H1 (cell line): Measurements from ENCODE around the gene FGD5. TPM values are rescaled to one million over a fixed set of nuclear protein-coding genes. Genes with fewer than 3 reads are reported as not detected.

ENCODE experiments used
- CTCF ChIA-PET: fragments of 300-600 bp; sonication (Branson Sonifier 250); formaldehyde crosslinking; loops from one replicate; lab custom pipeline; 2021; ENCODE audit not compliant: partially characterized antibody; lab: Charles Lee
- POLR2A ChIA-PET: fragments of 300-600 bp; sonication (Branson Sonifier 250); formaldehyde crosslinking; loops from one replicate; lab custom pipeline; 2021; ENCODE audit warnings: inconsistent platforms; ENCODE audit not compliant: partially characterized antibody; lab: Charles Lee
- DNase-seq, 2 experiments: peaks; one replicate each; pipeline versions ENCODE4 v3.0.0 to v3.0.0-alpha.2; 2010 to 2022; ENCODE audit warnings: low spot score in 2 of 2, low read depth in 1 of 2, mixed read lengths in 1 of 2
- FAIRE-seq: peaks from 2 replicates; lab custom pipeline; 2011; peaks lifted over from hg19 to GRCh38; lab: Jason Lieb, UNC
- H2AFZ ChIP-seq: 2 replicates; pipeline ENCODE4 v1.8.1; 2012; ENCODE audit warnings: low read length, inconsistent platforms
- H2AK5ac ChIP-seq: 2 replicates; pipeline ENCODE4 v1.6.1; 2013; ENCODE audit warnings: low read depth, low read length
- H2BK120ac ChIP-seq: replicated peaks from 2 replicates; pipeline ENCODE3; 2013; ENCODE audit warnings: low read depth, low read length, inconsistent platforms
- H2BK12ac ChIP-seq: 2 replicates; pipeline ENCODE4 v1.6.1; 2013; ENCODE audit warnings: low read depth, low read length
- H2BK15ac ChIP-seq: 2 replicates; pipeline ENCODE4 v1.6.1; 2013; ENCODE audit warnings: low read length
- H2BK20ac ChIP-seq: 2 replicates; pipeline ENCODE4 v1.6.1; 2013; ENCODE audit warnings: low read length
- H2BK5ac ChIP-seq: 2 replicates; pipeline ENCODE4 v1.6.1; 2013; ENCODE audit warnings: low read depth, low read length
- H3K14ac ChIP-seq: 2 replicates; pipeline ENCODE4 v1.6.1; 2013; ENCODE audit warnings: inconsistent platforms; ENCODE audit not compliant: insufficient read length
- H3K18ac ChIP-seq: 2 replicates; pipeline ENCODE4 v1.6.1; 2013; ENCODE audit warnings: low read length; ENCODE audit errors: extremely low read depth
- H3K23ac ChIP-seq: 2 replicates; pipeline ENCODE4 v1.6.1; 2013; ENCODE audit warnings: inconsistent platforms; ENCODE audit not compliant: insufficient read length
- H3K23me2 ChIP-seq: 2 replicates; pipeline ENCODE4 v1.6.1; 2013; ENCODE audit warnings: low read depth, low read length
- H3K27ac ChIP-seq: 2 replicates; pipeline ENCODE4 v1.6.1; 2011; ENCODE audit warnings: low read depth, low read length, inconsistent platforms
- H3K27me3 ChIP-seq, 4 experiments: replicated peaks in 1 of 4; 1 replicate in 1 of 4; 2 replicates in 3 of 4; pipeline versions ENCODE4 v1.6.1 to v1.8.1; 2011 to 2013; ENCODE audit warnings: low read length in 3 of 4, mild to moderate bottlenecking in 3 of 4, inconsistent platforms in 2 of 4, mixed read lengths in 2 of 4, moderate library complexity in 1 of 4; ENCODE audit not compliant: control insufficient read depth in 3 of 4, insufficient read depth in 3 of 4; ENCODE audit errors: extremely low read depth in 1 of 4
- H3K36me3 ChIP-seq, 4 experiments: 2 replicates each; pipeline versions ENCODE4 v1.6.1 to v1.8.1; 2011 to 2013; ENCODE audit warnings: mild to moderate bottlenecking in 4 of 4, low read length in 3 of 4, moderate library complexity in 2 of 4, control low read depth in 1 of 4, inconsistent platforms in 1 of 4; ENCODE audit not compliant: insufficient read depth in 4 of 4, control insufficient read depth in 2 of 4
- H3K4ac ChIP-seq: replicated peaks from 2 replicates; pipeline ENCODE3; 2013; ENCODE audit warnings: low read length, low read depth, mixed read lengths, inconsistent platforms; ENCODE audit not compliant: insufficient read length
- H3K4me1 ChIP-seq, 4 experiments: replicated peaks in 1 of 4; 1 replicate in 1 of 4; 2 replicates in 3 of 4; pipeline versions ENCODE4 v1.6.1 to v1.8.1; 2011 to 2013; ENCODE audit warnings: low read length in 3 of 4, inconsistent platforms in 2 of 4, mixed read lengths in 1 of 4; ENCODE audit not compliant: insufficient read depth in 4 of 4, control insufficient read depth in 3 of 4
- H3K4me2 ChIP-seq, 2 experiments: 2 replicates each; pipeline versions ENCODE4 v1.6.1 to v1.8.1; 2011 to 2013; ENCODE audit warnings: low read depth in 2 of 2, low read length in 2 of 2, control low read depth in 1 of 2, inconsistent platforms in 1 of 2, mild to moderate bottlenecking in 1 of 2; ENCODE audit not compliant: insufficient read depth in 1 of 2
- H3K4me3 ChIP-seq, 4 experiments: fragments of 200-600, 300-600 bp in 1 of 4; sonication (generic), shearing (Covaris generic), sonication (Bioruptor Twin) in 1 of 4; 2 replicates each; pipeline versions ENCODE4 v1.5.1 to v1.8.1; 2011 to 2016; ENCODE audit warnings: low read length in 4 of 4, low read depth in 3 of 4, control low read depth in 2 of 4, inconsistent platforms in 2 of 4, mild to moderate bottlenecking in 2 of 4, mixed read lengths in 1 of 4, moderate library complexity in 1 of 4; ENCODE audit not compliant: insufficient read depth in 2 of 4; ENCODE audit errors: extremely low read depth in 1 of 4
- H3K56ac ChIP-seq: replicated peaks from 2 replicates; pipeline ENCODE3; 2013; ENCODE audit warnings: low read depth, mild to moderate bottlenecking, mixed read lengths, low read length, inconsistent platforms; ENCODE audit not compliant: insufficient read length
- H3K79me1 ChIP-seq: 2 replicates; pipeline ENCODE4 v1.6.1; 2013; ENCODE audit warnings: low read depth, low read length, control low read depth
- H3K79me2 ChIP-seq, 2 experiments: 2 replicates each; pipeline versions ENCODE4 v1.6.1 to v1.8.1; 2012 to 2013; ENCODE audit warnings: low read length in 2 of 2, mild to moderate bottlenecking in 2 of 2, inconsistent platforms in 1 of 2; ENCODE audit not compliant: insufficient read depth in 2 of 2, control insufficient read depth in 1 of 2
- H3K9ac ChIP-seq, 4 experiments: replicated peaks in 1 of 4; 1 replicate in 1 of 4; 2 replicates in 3 of 4; pipeline versions ENCODE4 v1.6.1 to v1.8.1; 2011 to 2013; ENCODE audit warnings: low read depth in 3 of 4, low read length in 3 of 4, control low read depth in 2 of 4, mild to moderate bottlenecking in 2 of 4, moderate library complexity in 2 of 4, inconsistent platforms in 1 of 4; ENCODE audit errors: extremely low read depth in 1 of 4
- H3K9me3 ChIP-seq, 2 experiments: 2 replicates each; pipeline versions ENCODE4 v1.6.1 to v1.8.1; 2012 to 2013; ENCODE audit warnings: mild to moderate bottlenecking in 2 of 2, moderate library complexity in 2 of 2, control low read depth in 1 of 2, inconsistent platforms in 1 of 2, low read depth in 1 of 2, low read length in 1 of 2, mixed read lengths in 1 of 2; ENCODE audit not compliant: insufficient read depth in 2 of 2
- H4K20me1 ChIP-seq, 2 experiments: replicated peaks in 1 of 2; 2 replicates each; pipeline versions ENCODE3 to v1.8.1; 2011 to 2013; ENCODE audit warnings: inconsistent platforms in 2 of 2, low read length in 2 of 2, mild to moderate bottlenecking in 1 of 2; ENCODE audit not compliant: insufficient read depth in 2 of 2, control insufficient read depth in 1 of 2
- H4K5ac ChIP-seq: 2 replicates; pipeline ENCODE4 v1.6.1; 2013; ENCODE audit warnings: low read length, low read depth, mixed read lengths, inconsistent platforms; ENCODE audit not compliant: insufficient read length
- H4K8ac ChIP-seq: 2 replicates; pipeline ENCODE4 v1.8.0; 2013; ENCODE audit warnings: mild to moderate bottlenecking, moderate library complexity, low read length, inconsistent platforms; ENCODE audit not compliant: insufficient read depth; ENCODE audit errors: extremely low read depth
- H4K91ac ChIP-seq: replicated peaks from 2 replicates; pipeline ENCODE3; 2013; ENCODE audit warnings: low read length, mixed read lengths, inconsistent platforms; ENCODE audit not compliant: insufficient read length
- ASH2L ChIP-seq: fragments of 200-600, 300-600 bp; sonication (generic); IDR thresholded peaks from one replicate; pipeline ENCODE4 v1.7.1; 2017; ENCODE audit warnings: low read length
- BCL11A ChIP-seq, 2 experiments: IDR thresholded peaks; one replicate each; pipeline ENCODE4 v1.6.1; 2011; ENCODE audit warnings: low read depth in 2 of 2, low read length in 2 of 2, mild to moderate bottlenecking in 2 of 2
- EGR1 ChIP-seq: IDR thresholded peaks from 2 replicates; pipeline ENCODE4 v1.6.1; 2011; ENCODE audit warnings: low read depth, low read length, borderline replicate concordance
- EP300 ChIP-seq, 2 experiments: IDR thresholded peaks; 1 replicate in 1 of 2; 2 replicates in 1 of 2; pipeline ENCODE4 v1.6.1; 2011 to 2012; ENCODE audit warnings: low read depth in 2 of 2, low read length in 2 of 2, mild to moderate bottlenecking in 2 of 2, borderline replicate concordance in 1 of 2, inconsistent platforms in 1 of 2, moderate library complexity in 1 of 2
- JUN ChIP-seq: IDR thresholded peaks from 2 replicates; pipeline ENCODE4 v1.6.1; 2011; ENCODE audit warnings: low read depth, mild to moderate bottlenecking, improper control_type of control experiment, low read length
- NANOG ChIP-seq: IDR thresholded peaks from 2 replicates; pipeline ENCODE4 v1.6.1; 2011; ENCODE audit warnings: low read length, low read depth, mild to moderate bottlenecking, inconsistent platforms; ENCODE audit not compliant: insufficient read depth, poor library complexity, severe bottlenecking
- SIX5 ChIP-seq: IDR thresholded peaks from 2 replicates; pipeline ENCODE4 v1.6.1; 2011; ENCODE audit warnings: mild to moderate bottlenecking, low read depth, low read length
- SUZ12 ChIP-seq: fragments of 200-600 bp; sonication (generic); IDR thresholded peaks from 2 replicates; pipeline ENCODE4 v1.6.1; 2012; ENCODE audit warnings: mild to moderate bottlenecking, inconsistent platforms, low read length, moderate library complexity, mixed read lengths
- TEAD4 ChIP-seq: IDR thresholded peaks from 2 replicates; pipeline ENCODE4 v1.6.1; 2012; ENCODE audit warnings: low read depth, low read length, inconsistent platforms, mixed read lengths
- YY1 ChIP-seq: IDR thresholded peaks from 2 replicates; pipeline ENCODE4 v1.6.1; 2011; ENCODE audit warnings: low read depth, mild to moderate bottlenecking, low read length
- WGBS, 2 experiments: shearing (Covaris generic) in 1 of 2; methylation state at CpG; one replicate each; pipeline versions ENCODE4 v1.1.6 to v1.1.7; 2013 to 2015; ENCODE audit warnings: low lambda C conversion rate in 2 of 2, mixed read lengths in 2 of 2, inconsistent platforms in 1 of 2, low coverage in 1 of 2, missing lambda C conversion rate in 1 of 2; ENCODE audit not compliant: insufficient replicate concordance in 2 of 2, insufficient coverage in 1 of 2, insufficient read length in 1 of 2; ENCODE audit errors: extremely low coverage in 1 of 2, missing lambda C conversion rate in 1 of 2; 5-methylcytosine and 5-hydroxymethylcytosine counted together
- polyA plus RNA-seq, 7 experiments: library from polyadenylated mRNA; depleted of rRNA in 3 of 7; stranded (reverse) in 5 of 7; unstranded in 2 of 7; fragments of >200 nt in 5 of 7; fragments of 200-250 nt in 2 of 7; gene quantifications; 1 replicate in 5 of 7; 2 replicates in 1 of 7; 4 replicates in 1 of 7; pipeline versions ENCODE4 v1.2.1 to v1.2.3, GENCODE V29; 2011 to 2013; ENCODE audit warnings: missing spikeins in 2 of 7, mixed read lengths in 2 of 7
- total RNA-seq: library from RNA; stranded (reverse); fragmentation: NEBNext Ultra II Directional; extraction: Animal tissue kit (Norgen Biotek cat#: 25700); gene quantifications from 2 replicates; pipeline ENCODE4 v1.2.1, GENCODE V29; 2021

FGD5 gene
- total and polyA plus RNA-seq, 2 of the 8 experiments (the other 6 are each of a cell fraction or from before 2014, with no cell fraction given): 4.7 to 14.3 TPM

DNA sequence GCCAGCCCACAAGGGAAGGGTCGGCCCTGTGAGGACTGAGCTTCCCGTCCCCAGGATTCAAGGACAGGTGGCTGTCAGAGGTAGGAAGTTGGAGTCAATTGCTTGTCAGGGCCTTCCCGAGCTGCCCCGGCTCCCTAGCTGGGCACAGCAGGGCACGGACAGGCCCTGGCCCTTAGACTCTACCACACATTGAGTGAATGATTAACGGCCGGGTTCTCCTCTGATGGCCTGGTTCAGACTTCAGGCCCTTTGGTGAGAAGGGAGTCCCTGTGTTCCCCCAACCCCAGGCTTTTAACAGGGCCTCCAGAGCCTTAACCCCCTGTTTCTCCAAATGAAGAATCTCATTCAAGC lies 16.4 kb upstream of the FGD5 start:
- no peak overlapping the region for H2BK20ac ChIP-seq
- no peak overlapping the region for H3K56ac ChIP-seq
- no peak overlapping the region for H4K8ac ChIP-seq
- H3K4me1 ChIP-seq: peaks cover 0 to 5% (median 0%) of the 10 kb centered on the region in 4 experiments; a peak in 1 of 7 replicates
- no peak overlapping the region for H2BK120ac ChIP-seq
- H2AK5ac ChIP-seq: no peak overlapping the region
- no peak overlapping the region for H2BK5ac ChIP-seq
- H2BK15ac ChIP-seq: no peak overlapping the region
- no peak for FAIRE-seq
- WGBS, 2 experiments: 73% methylated on average over 6 of the region's 7 CpGs; no CpG with 5 or more reads in 1 of the 2 experiments
- no peak overlapping the region for H3K14ac ChIP-seq
- H3K23ac ChIP-seq: no peak overlapping the region
- no peak for TF ChIP-seq ASH2L
- no peak for TF ChIP-seq JUN
- TF ChIP-seq NANOG: no peak
- no peak for TF ChIP-seq BCL11A (IDR thresholded peaks at IDR 0.05; ENCODE audit: low read depth in 2 of 2, low read length in 2 of 2)
- TF ChIP-seq SIX5: no peak
- TF ChIP-seq EP300 (IDR thresholded peaks at IDR 0.05; ENCODE audit: borderline replicate concordance in 1 of 2, low read depth in 2 of 2, low read length in 2 of 2): no peak
- no peak for TF ChIP-seq TEAD4
- no peak for TF ChIP-seq YY1
- no peak for TF ChIP-seq EGR1
- TF ChIP-seq SUZ12: no peak
- TF ChIP-seq, all 59 proteins: peak for 0
- Histone ChIP-seq H3K18ac (no peak overlapping the region), H3K4me2 (no peak overlapping the region), H3K36me3 (no peaks in the 10 kb centered on the region), H3K79me1 (no peaks in the 10 kb centered on the region), H3K79me2 (no peaks in the 10 kb centered on the region), H4K20me1 (no peaks in the 10 kb centered on the region), H2AFZ (no peak overlapping the region), H2BK12ac (no peak overlapping the region), H3K4me3 (no peak overlapping the region), H4K91ac (no peak overlapping the region), H3K27ac (no peak overlapping the region), H3K27me3 (no peaks in the 10 kb centered on the region; a peak in 1 of 7 replicates), H3K4ac (no peak overlapping the region), H4K5ac (no peak overlapping the region), H3K9me3 (no peaks in the 10 kb centered on the region), H3K23me2 (no peaks in the 10 kb centered on the region), H3K9ac (no peak overlapping the region)
- POLR2A ChIA-PET: interaction anchor here (0.9 kb wide), 1 partner anchor 9 kb away, joined by 3 read pairs; no protein-coding TSS in a partner anchor
- CTCF ChIA-PET: interaction anchor here (0.8 to 2.5 kb wide), 6 partner anchors 11 to 61 kb away, joined by 3 to 12 read pairs (median 4); no protein-coding TSS in a partner anchor
- no peak for DNase-seq
